Airway epithelial cell (primary cell): ENCODE data around the gene TMEM220. TPM values are rescaled to one million over a fixed set of nuclear protein-coding genes. Genes with fewer than 3 reads are reported as not detected.

Experiments
- total RNA-seq: library from RNA; depleted of rRNA; stranded (reverse); fragments of >200 nt; gene quantifications from 2 replicates; pipeline ENCODE4 v1.2.3, GENCODE V29; 2015

The TMEM220 gene
- total RNA-seq, result 0.21 TPM in 1 of 2 replicates, not detected in the other

GRCh38 chr17:10729334-10730193 lies at the start of gene TMEM220:
Gene TMEM220 (minus strand): TSS chr17:10730023. CDS start chr17:10729851, 172 bp downstream.

DNA sequence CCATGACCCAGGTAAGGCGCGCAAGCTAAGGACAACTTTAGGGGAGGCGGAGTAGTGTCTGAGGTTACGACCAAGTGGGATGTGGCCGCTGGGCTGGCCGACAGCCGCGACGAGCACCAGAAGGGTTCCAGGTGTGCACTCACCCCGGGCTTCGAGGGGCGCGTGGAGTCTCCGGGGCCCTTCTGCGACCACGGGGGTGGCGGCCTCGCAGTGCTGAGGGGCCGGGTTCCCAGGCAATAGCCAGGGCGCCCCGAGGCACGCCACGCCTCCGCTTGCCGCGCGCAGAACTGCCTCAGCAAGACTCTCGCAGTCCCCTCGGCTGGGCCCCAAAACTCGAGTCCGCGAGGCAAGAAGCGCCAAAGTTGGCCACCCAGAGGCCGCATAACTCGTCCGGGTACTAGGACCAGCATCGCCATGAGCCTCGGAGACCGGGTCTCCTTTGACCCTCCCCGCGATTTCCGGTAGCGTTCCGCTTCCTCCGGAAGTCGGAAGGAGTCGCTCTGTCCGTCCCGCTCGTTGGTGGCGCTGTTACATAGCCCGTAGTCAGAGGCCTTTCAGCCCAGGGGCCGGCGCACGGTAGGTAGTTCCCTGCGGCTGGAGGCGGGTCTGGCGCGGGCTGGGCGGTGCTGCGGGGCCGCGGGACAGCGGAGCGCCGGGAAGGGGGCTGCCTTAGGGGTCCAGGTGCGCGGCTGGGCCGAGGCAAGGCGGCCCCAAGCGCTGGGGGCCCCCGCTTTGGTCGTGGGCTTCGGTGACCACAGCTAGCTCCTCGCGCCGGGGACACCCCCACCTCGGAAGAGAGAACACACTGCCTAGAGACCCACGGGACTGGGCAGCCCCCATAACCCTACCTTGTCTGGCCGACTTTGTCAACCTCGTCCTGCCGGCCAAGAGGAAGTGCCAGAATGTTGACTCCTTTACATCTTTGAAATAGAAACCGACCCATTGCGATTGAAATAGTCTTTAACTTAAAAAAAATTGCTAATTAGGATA lies 32.4 kb downstream of the TMEM220 start, which contains the start of the genes ADPRM and SCO1:
Gene ADPRM (plus strand): TSS at position 503 of the 990 bp plus-strand sequence. CDS start 7,333 bp downstream, outside the sequence.
Gene SCO1 (minus strand): TSS at position 442 of the 990 bp plus-strand sequence. CDS start 26 bp downstream, at position 416.

Other genes starting within 250 kb of the TMEM220 start
- not detected in 2 replicates for gene MYH1, start 211.5 kb downstream of the TMEM220 start, total RNA-seq
- not detected in 2 replicates for gene MYH2, start 180.4 kb downstream of the TMEM220 start, total RNA-seq
- 0.35 and 0.42 TPM in 2 replicates for gene MYH3, start 72.7 kb downstream of the TMEM220 start, total RNA-seq
- gene SCO1, start 32.5 kb downstream of the TMEM220 start, total RNA-seq, result 26.0 and 36.7 TPM in 2 replicates
- gene ADPRM, start 32.4 kb downstream of the TMEM220 start, total RNA-seq, result 2.7 and 6.7 TPM in 2 replicates
- not detected in 2 replicates for gene TMEM238L, start 74.1 kb upstream of the TMEM220 start, total RNA-seq
- not detected in 2 replicates for gene PIRT, start 108.1 kb upstream of the TMEM220 start, total RNA-seq